Stimulated activated CD4-positive, alpha-beta T cell treated with anti-CD3 and anti-CD28 coated beads, Interleukin-15, amount 100 ng/mL, for 1 hour (primary cell): Measurements from ENCODE around the gene PDXP.
"Not testable (repeated sequence)": the region's sequence is repeated elsewhere in the genome, so short reads cannot be mapped to it uniquely, and the experiment has no call there.

Experiments used
- DNase-seq, 2 donors: peaks; one replicate each; pipeline ENCODE4 v3.0.0-alpha.2; 2020; ENCODE audit warnings: low read depth in 1 of 2, low spot score in 1 of 2

Gene PDXP

GRCh38 chr22:37658133-37659065, at the start of gene PDXP:
PDXP (plus strand) TSS chr22:37658723; CDS start chr22:37658783, 60 bp downstream.
- DNase-seq: peak; percentile 97

- DNase-seq: no peak
These were observed 49.0 kb upstream of the PDXP start for GRCh38 chr22:37609240-37610152.

GRCh38 chr22:37610153-37610475, 48.4 kb upstream of the PDXP start:
- DNase-seq: not testable (repeated sequence)

- DNase-seq: no peak
These were observed 47.9 kb upstream of the PDXP start for GRCh38 chr22:37610480-37611129.

- no peak for DNase-seq
These were observed 47.3 kb upstream of the PDXP start for GRCh38 chr22:37611207-37611606.

GRCh38 chr22:37616201-37617083, 42.1 kb upstream of the PDXP start:
- DNase-seq: no peak

GRCh38 chr22:37617431-37617830, 41.1 kb upstream of the PDXP start:
- no peak for DNase-seq

GRCh38 chr22:37618072-37618656, 40.4 kb upstream of the PDXP start:
- DNase-seq: no peak

GRCh38 chr22:37618674-37619073, 39.8 kb upstream of the PDXP start:
- DNase-seq: no peak

GRCh38 chr22:37619991-37620390, 38.5 kb upstream of the PDXP start:
- no peak for DNase-seq

GRCh38 chr22:37621352-37621860, 37.1 kb upstream of the PDXP start:
- no peak for DNase-seq

GRCh38 chr22:37623075-37624016, 35.2 kb upstream of the PDXP start:
- peak; percentile 51 to 65 for DNase-seq

- no peak for DNase-seq
These were observed 34.5 kb upstream of the PDXP start for GRCh38 chr22:37624017-37624365.

- no peak for DNase-seq
These were observed 33.6 kb upstream of the PDXP start for GRCh38 chr22:37624876-37625275.

GRCh38 chr22:37625737-37626136, 32.8 kb upstream of the PDXP start:
- DNase-seq: no peak

- DNase-seq: no peak
These were observed 32.4 kb upstream of the PDXP start for GRCh38 chr22:37626144-37626543.

- DNase-seq: no peak
These were observed 31.9 kb upstream of the PDXP start for GRCh38 chr22:37626556-37627075.

GRCh38 chr22:37627121-37627520, 31.4 kb upstream of the PDXP start:
- DNase-seq: no peak

GRCh38 chr22:37627545-37627944, 31.0 kb upstream of the PDXP start:
- no peak for DNase-seq
